Common myeloid progenitor, CD34-positive (primary cell): ENCODE data around the gene AGPAT3.

Experiments used
- CTCF ChIA-PET: fragments of 350-600 bp; sonication (Branson Sonifier 250); formaldehyde crosslinking; loops from one replicate; lab custom pipeline; 2021; ENCODE audit warnings: antibody characterized with exemption; lab: Charles Lee
- POLR2A ChIA-PET: fragments of 350-600 bp; sonication (Branson Sonifier 250); formaldehyde crosslinking; loops from one replicate; lab custom pipeline; 2021; ENCODE audit warnings: antibody characterized with exemption; lab: Charles Lee
- DNase-seq, 3 donors: peaks; one replicate each; pipeline versions ENCODE4 v3.0.0 to v3.0.0-alpha.2; 2013
- H3K27ac ChIP-seq, 2 experiments: 1 replicate in 1 of 2; 2 replicates in 1 of 2; pipeline ENCODE4 v1.7.0; 2013; ENCODE audit warnings: inconsistent platforms in 2 of 2, low read length in 2 of 2, mild to moderate bottlenecking in 2 of 2, low read depth in 1 of 2, moderate library complexity in 1 of 2; ENCODE audit not compliant: severe bottlenecking in 2 of 2, insufficient read depth in 1 of 2, poor library complexity in 1 of 2
- H3K27me3 ChIP-seq, 5 experiments: replicated peaks in 2 of 5; 1 replicate in 3 of 5; 2 replicates in 2 of 5; pipeline versions ENCODE4 v1.6.1 to v1.7.0; 2013; ENCODE audit warnings: low read length in 4 of 5, mild to moderate bottlenecking in 2 of 5, moderate library complexity in 2 of 5, inconsistent platforms in 1 of 5; ENCODE audit not compliant: insufficient read depth in 5 of 5, control insufficient read depth in 4 of 5
- H3K36me3 ChIP-seq, 4 experiments: 1 replicate in 2 of 4; 2 replicates in 2 of 4; pipeline versions ENCODE4 v1.6.1 to v1.7.0; 2013; ENCODE audit warnings: low read length in 3 of 4, control low read depth in 1 of 4, mild to moderate bottlenecking in 1 of 4; ENCODE audit not compliant: control insufficient read depth in 4 of 4, insufficient read depth in 4 of 4
- H3K4me1 ChIP-seq, 4 experiments: 1 replicate in 3 of 4; 2 replicates in 1 of 4; pipeline versions ENCODE4 v1.6.1 to v1.7.1; 2013; ENCODE audit warnings: low read length in 3 of 4, mild to moderate bottlenecking in 3 of 4, control low read depth in 1 of 4, inconsistent platforms in 1 of 4, moderate library complexity in 1 of 4; ENCODE audit not compliant: control insufficient read depth in 4 of 4, insufficient read depth in 4 of 4; ENCODE audit errors: control extremely low read depth in 1 of 4
- H3K4me3 ChIP-seq, 7 experiments: 1 replicate in 4 of 7; 2 replicates in 3 of 7; pipeline versions ENCODE4 v1.5.1 to v1.7.0; 2013; ENCODE audit warnings: mild to moderate bottlenecking in 7 of 7, low read length in 6 of 7, moderate library complexity in 6 of 7, inconsistent platforms in 2 of 7, low read depth in 2 of 7, control low read depth in 1 of 7; ENCODE audit not compliant: insufficient read depth in 4 of 7, control insufficient read depth in 1 of 7; ENCODE audit errors: extremely low read depth in 1 of 7
- H3K9me3 ChIP-seq, 5 experiments: 1 replicate in 4 of 5; 2 replicates in 1 of 5; pipeline versions ENCODE4 v1.6.1 to v1.7.1; 2013; ENCODE audit warnings: low read length in 4 of 5, mild to moderate bottlenecking in 2 of 5, inconsistent platforms in 1 of 5, low read depth in 1 of 5, moderate library complexity in 1 of 5; ENCODE audit not compliant: control insufficient read depth in 4 of 5, insufficient read depth in 2 of 5; ENCODE audit errors: control extremely low read depth in 1 of 5
- WGBS: methylation state at CpG from one replicate; pipeline ENCODE4 v1.1.5; 2013; ENCODE audit not compliant: insufficient coverage; 5-methylcytosine and 5-hydroxymethylcytosine counted together

AGPAT3 gene

DNA sequence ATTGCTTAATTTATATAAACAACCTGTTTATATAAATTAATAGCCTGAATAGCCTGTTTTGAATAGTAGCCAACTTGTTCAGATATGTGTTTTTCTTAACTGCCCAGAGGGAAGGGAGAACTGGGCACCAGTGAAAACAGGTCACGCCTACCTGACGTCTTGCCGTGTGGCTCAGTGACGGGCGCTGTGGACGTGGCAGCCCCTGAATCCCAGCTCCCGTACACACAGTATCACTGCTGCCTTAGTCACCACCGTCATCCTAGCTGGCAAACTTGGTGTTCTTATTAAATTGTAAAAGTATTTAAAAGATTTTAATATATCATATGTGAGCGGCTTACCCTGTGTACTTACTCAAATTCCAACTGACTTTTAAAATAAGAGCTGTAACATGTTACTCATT lies 111.6 kb downstream of the AGPAT3 start:
- POLR2A ChIA-PET: no interaction called here
- WGBS: 86% methylated on average over 4 of the region's 9 CpGs

DNA sequence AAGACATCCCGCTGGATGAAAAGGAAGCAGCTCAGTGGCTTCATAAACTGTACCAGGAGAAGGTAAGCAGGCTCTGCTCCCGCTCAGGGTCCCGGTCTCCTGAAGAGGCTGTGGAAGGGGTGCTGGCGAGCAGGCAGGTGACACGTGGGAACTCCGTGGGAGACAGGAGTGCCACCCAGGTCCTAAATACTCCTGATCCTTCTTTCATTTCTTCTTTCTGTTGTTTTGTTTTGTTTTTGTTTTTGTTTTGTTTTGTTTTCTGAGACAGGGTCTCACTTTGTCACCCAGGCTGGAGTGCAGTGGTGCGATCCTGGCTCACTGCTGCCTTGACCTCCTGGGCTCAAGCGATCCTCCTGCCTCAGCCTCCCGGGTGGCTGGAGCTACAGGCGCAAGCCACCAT lies 113.0 kb downstream of the AGPAT3 start:
- DNase-seq: no peak
- WGBS: 100% methylated on average over 1 of the region's 10 CpGs
- Histone ChIP-seq H3K27ac (no peak overlapping the region), H3K4me1 (peaks cover 0 to 3% (median 0%) of the 10 kb centered on the region in 4 experiments), H3K4me3 (no peak overlapping the region), H3K9me3 (no peaks in the 10 kb centered on the region), H3K27me3 (no peaks in the 10 kb centered on the region), H3K36me3 (peaks cover 0 to 39% (median 15%) of the 10 kb centered on the region in 4 experiments)
- ChIA-PET POLR2A (no interaction called here), CTCF (interaction anchor here (4.1 kb wide), 1 partner anchor 168 kb away, joined by 31 read pairs; no protein-coding TSS in a partner anchor)

More for the DNA sequence above, 111.6 kb downstream of the AGPAT3 start:
- Histone ChIP-seq H3K27ac (no peak overlapping the region), H3K27me3 (no peaks in the 10 kb centered on the region), H3K4me3 (no peak overlapping the region), H3K4me1 (peaks cover 0 to 3% (median 0%) of the 10 kb centered on the region in 4 experiments), H3K9me3 (no peaks in the 10 kb centered on the region), H3K36me3 (peaks cover 3 to 38% (median 19%) of the 10 kb centered on the region in 4 experiments)
- no peak for DNase-seq
- CTCF ChIA-PET: interaction anchor here (0.9 to 4.1 kb wide), 12 partner anchors 11 to 174 kb away, joined by 3 to 31 read pairs (median 4); no protein-coding TSS in a partner anchor

DNA sequence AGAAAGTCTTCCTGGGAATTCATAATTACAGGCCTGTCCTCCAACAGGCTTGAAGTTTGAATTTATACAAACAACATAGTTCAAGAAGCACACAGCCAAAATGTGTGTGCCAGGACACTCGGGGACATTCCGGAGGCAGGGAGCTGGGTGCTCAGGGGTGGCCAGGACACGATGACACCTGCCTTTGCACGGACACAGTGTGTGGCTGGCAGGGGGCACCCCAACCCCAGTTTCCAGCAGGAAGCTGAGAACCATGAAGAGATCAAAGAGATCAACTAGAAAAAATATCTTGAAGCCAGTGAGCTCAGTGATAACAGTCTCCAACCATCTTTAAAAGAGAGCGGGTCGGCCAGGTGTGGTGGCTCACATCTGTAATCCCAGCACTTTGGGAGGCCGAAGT lies 114.6 kb downstream of the AGPAT3 start:
- no peak overlapping the region for H3K4me3 ChIP-seq
- H3K27me3 ChIP-seq: no peaks in the 10 kb centered on the region
- no peak overlapping the region for H3K27ac ChIP-seq
- WGBS: 91% methylated on average over 7 of the region's 7 CpGs
- POLR2A ChIA-PET: no interaction called here
- CTCF ChIA-PET: interaction anchor here (0.7 to 1.3 kb wide), 3 partner anchors 12 to 171 kb away, joined by 3 to 5 read pairs (median 3); no protein-coding TSS in a partner anchor
- H3K36me3 ChIP-seq: peaks cover 0 to 40% (median 15%) of the 10 kb centered on the region in 4 experiments
- no peaks in the 10 kb centered on the region for H3K9me3 ChIP-seq
- peaks cover 0 to 3% (median 0%) of the 10 kb centered on the region in 4 experiments for H3K4me1 ChIP-seq
- DNase-seq: no peak

DNA sequence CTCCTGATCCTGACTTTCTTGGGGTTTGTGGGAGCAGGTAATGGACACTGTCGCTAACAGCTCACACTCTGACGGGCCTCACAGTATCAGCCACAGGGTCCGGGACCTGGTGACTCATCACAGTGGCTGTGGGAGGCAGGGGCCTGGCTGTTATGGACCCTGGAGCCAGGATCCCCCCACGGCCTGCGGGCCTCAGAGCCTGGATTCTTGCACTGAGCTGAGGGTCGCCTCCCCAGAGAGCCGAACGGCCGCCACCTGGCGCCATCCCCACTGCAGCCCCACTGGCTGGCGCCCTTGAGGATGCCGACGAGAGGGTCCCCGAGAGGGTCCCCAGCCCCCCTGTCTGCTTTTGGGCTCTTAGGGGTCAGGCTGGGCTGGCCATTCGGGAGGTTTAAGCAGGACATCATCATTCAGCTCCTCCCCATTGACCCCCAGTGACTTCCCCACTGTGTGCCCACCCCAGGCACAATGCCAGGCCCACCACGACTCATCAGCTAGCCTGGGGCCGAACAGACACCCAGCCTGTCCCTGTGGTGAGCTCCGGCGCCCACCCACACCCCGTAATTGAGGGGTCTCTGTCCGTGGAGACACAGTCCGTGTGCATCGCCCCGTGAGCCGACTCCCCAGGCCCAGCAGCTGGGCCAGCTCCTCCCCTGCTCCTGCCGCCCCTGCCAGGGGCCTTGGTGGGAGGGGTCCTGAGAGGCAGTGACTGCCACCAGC lies 116.3 kb downstream of the AGPAT3 start:
- no peak overlapping the region for H3K4me3 ChIP-seq
- H3K36me3 ChIP-seq: peaks cover 0 to 40% (median 15%) of the 10 kb centered on the region in 4 experiments
- DNase-seq: no peak
- peaks cover 0 to 8% (median 4%) of the 10 kb centered on the region in 4 experiments for H3K4me1 ChIP-seq
- H3K9me3 ChIP-seq: no peaks in the 10 kb centered on the region
- 98% methylated on average over 24 of the region's 26 CpGs for WGBS
- no peak overlapping the region for H3K27ac ChIP-seq
- ChIA-PET POLR2A (no interaction called here), CTCF (interaction anchor here (1.3 kb wide), 1 partner anchor 8 kb away, joined by 4 read pairs; no protein-coding TSS in a partner anchor)
- H3K27me3 ChIP-seq: no peaks in the 10 kb centered on the region

DNA sequence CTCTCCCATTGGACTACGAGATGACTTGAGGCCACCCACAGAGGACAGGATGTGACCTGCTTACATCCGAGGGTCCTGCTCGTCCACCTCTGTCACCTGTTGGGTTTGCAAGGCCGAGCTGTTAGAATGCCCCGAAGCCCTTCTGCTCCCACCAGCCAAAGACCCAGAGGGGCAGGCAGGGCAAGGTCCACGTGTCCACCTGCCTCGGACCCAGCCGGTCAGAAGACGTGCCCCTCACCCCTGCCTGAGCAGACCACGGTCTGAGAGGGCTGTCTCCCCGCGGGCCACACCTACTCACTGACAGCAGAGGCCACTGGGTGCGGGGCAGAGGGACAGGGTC lies 116.8 kb downstream of the AGPAT3 start:
- ChIA-PET POLR2A (no interaction called here), CTCF (interaction anchor here (1.3 kb wide), 1 partner anchor 9 kb away, joined by 4 read pairs; no protein-coding TSS in a partner anchor)
- no peak for DNase-seq
- peaks cover 0 to 40% (median 15%) of the 10 kb centered on the region in 4 experiments for H3K36me3 ChIP-seq
- 92% methylated on average over 11 of the region's 13 CpGs for WGBS
- H3K27me3 ChIP-seq: no peaks in the 10 kb centered on the region
- H3K9me3 ChIP-seq: no peaks in the 10 kb centered on the region
- H3K4me1 ChIP-seq: peaks cover 0 to 8% (median 4%) of the 10 kb centered on the region in 4 experiments
- no peak overlapping the region for H3K27ac ChIP-seq
- H3K4me3 ChIP-seq: no peak overlapping the region

DNA sequence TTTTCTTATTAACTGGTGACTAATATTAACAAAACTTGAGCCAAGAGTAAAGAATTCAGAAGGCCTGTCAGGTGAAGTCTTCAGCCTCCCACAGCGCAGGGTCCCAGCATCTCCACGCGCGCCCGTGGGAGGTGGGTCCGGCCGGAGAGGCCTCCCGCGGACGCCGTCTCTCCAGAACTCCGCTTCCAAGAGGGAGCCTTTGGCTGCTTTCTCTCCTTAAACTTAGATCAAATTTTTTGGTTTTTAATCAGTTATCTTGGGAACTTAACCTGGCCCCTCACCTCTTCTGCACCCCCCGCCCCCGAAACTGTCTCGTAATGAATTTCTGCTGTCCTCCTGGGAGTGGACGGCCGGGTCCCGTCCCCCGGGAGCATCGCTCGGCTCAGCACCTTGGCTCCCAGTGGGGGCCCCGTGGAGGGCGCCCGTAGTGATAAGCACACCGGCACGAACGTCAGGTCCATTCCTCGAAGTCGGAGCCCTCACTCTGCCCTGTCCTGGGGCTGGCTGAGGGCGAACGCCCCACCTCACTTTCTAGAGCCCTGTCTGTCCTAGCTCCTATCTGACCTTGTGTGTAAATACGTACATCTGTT lies 117.6 kb downstream of the AGPAT3 start:
- H3K36me3 ChIP-seq: peaks cover 0 to 38% (median 15%) of the 10 kb centered on the region in 4 experiments
- CTCF ChIA-PET: interaction anchor here (0.8 kb wide), 1 partner anchor 21 kb away, joined by 3 read pairs; no protein-coding TSS in a partner anchor
- no peak overlapping the region for H3K4me3 ChIP-seq

More for the DNA sequence above, 117.6 kb downstream of the AGPAT3 start:
- POLR2A ChIA-PET: no interaction called here
- Histone ChIP-seq H3K4me1 (peaks cover 0 to 8% (median 4%) of the 10 kb centered on the region in 4 experiments), H3K9me3 (no peaks in the 10 kb centered on the region), H3K27ac (no peak overlapping the region), H3K27me3 (no peaks in the 10 kb centered on the region)
- 96% methylated on average over 27 of the region's 32 CpGs for whole genome bisulfite sequencing
- DNase-seq: no peak
